ENCODE measurements around the gene UBAC2.
"Not testable (repeated sequence)": the region's sequence is repeated elsewhere in the genome, so short reads cannot be mapped to it uniquely, and the experiment has no call there.

The UBAC2 gene

GRCh38 chr13:99228737-99229691 lies 28.4 kb downstream of the UBAC2 start:
- Histone ChIP-seq H3K36me3 (ENCODE audit: insufficient read depth, low read depth, low read length) (no peaks in the 10 kb centered on the region), H3K4me1 (ENCODE audit: insufficient read depth, low read length) (no peaks in the 10 kb centered on the region; the same call in none of the 2 replicates), H3K27ac (ENCODE audit: low read length) (no peak overlapping the region), H3K9me3 (ENCODE audit: insufficient read depth, low read depth, low read length) (no peaks in the 10 kb centered on the region), H3K9ac (ENCODE audit: low read depth, low read length) (no peak overlapping the region), H3K4me3 (ENCODE audit: low read length) (no peak overlapping the region), H3K27me3 (ENCODE audit: insufficient read depth, low read length) (no peaks in the 10 kb centered on the region)

- H3K4me3 ChIP-seq (ENCODE audit: low read length); H3K36me3 ChIP-seq (ENCODE audit: insufficient read depth, low read depth, low read length); H3K9me3 ChIP-seq (ENCODE audit: insufficient read depth, low read depth, low read length); H3K27me3 ChIP-seq (ENCODE audit: insufficient read depth, low read length); H3K27ac ChIP-seq (ENCODE audit: low read length); H3K9ac ChIP-seq (ENCODE audit: low read depth, low read length); H3K4me1 ChIP-seq (ENCODE audit: insufficient read depth, low read length): not testable (repeated sequence)
These were observed 29.9 kb downstream of the UBAC2 start for GRCh38 chr13:99230588-99230987.

GRCh38 chr13:99230991-99231390 lies 30.3 kb downstream of the UBAC2 start:
- Histone ChIP-seq H3K4me3 (ENCODE audit: low read length) (no peak overlapping the region), H3K27ac (ENCODE audit: low read length) (no peak overlapping the region), H3K9ac (ENCODE audit: low read depth, low read length) (no peak overlapping the region), H3K9me3 (ENCODE audit: insufficient read depth, low read depth, low read length) (no peaks in the 10 kb centered on the region), H3K27me3 (ENCODE audit: insufficient read depth, low read length) (no peaks in the 10 kb centered on the region), H3K4me1 (ENCODE audit: insufficient read depth, low read length) (no peaks in the 10 kb centered on the region; the same call in 1 of the 2 replicates), H3K36me3 (ENCODE audit: insufficient read depth, low read depth, low read length) (no peaks in the 10 kb centered on the region)

GRCh38 chr13:99231721-99232120 lies 31.1 kb downstream of the UBAC2 start:
- Histone ChIP-seq H3K27me3 (ENCODE audit: insufficient read depth, low read length) (no peaks in the 10 kb centered on the region), H3K36me3 (ENCODE audit: insufficient read depth, low read depth, low read length) (no peaks in the 10 kb centered on the region), H3K4me3 (ENCODE audit: low read length) (no peak overlapping the region), H3K9me3 (ENCODE audit: insufficient read depth, low read depth, low read length) (no peaks in the 10 kb centered on the region), H3K27ac (ENCODE audit: low read length) (no peak overlapping the region), H3K9ac (ENCODE audit: low read depth, low read length) (no peak overlapping the region), H3K4me1 (ENCODE audit: insufficient read depth, low read length) (no peaks in the 10 kb centered on the region; the same call in 1 of the 2 replicates)

- no peak overlapping the region for H3K27ac ChIP-seq (ENCODE audit: low read length)
These were observed 37.5 kb downstream of the UBAC2 start for GRCh38 chr13:99237981-99238662.

GRCh38 chr13:99246100-99246499 lies 45.4 kb downstream of the UBAC2 start:
- 0 out of 2 replicates have a peak, but pooled peaks cover 1% of the 10 kb centered on the region for H3K4me1 ChIP-seq (ENCODE audit: insufficient read depth, low read length)
- H3K36me3 ChIP-seq (ENCODE audit: insufficient read depth, low read depth, low read length) = peaks cover 28% of the 10 kb centered on the region
- H3K9me3 ChIP-seq (ENCODE audit: insufficient read depth, low read depth, low read length) = 0 out of 2 replicates have a peak, but pooled peaks cover 3% of the 10 kb centered on the region
- no peak overlapping the region for H3K27ac ChIP-seq (ENCODE audit: low read length)
- H3K27me3 ChIP-seq (ENCODE audit: insufficient read depth, low read length) = no peaks in the 10 kb centered on the region
- no peak overlapping the region for H3K4me3 ChIP-seq (ENCODE audit: low read length)
- H3K9ac ChIP-seq (ENCODE audit: low read depth, low read length) = no peak overlapping the region

More at GRCh38 chr13:99237981-99238662, 37.5 kb downstream of the UBAC2 start:
- no peak overlapping the region for H3K9ac ChIP-seq (ENCODE audit: low read depth, low read length)
- H3K27me3 ChIP-seq (ENCODE audit: insufficient read depth, low read length) = no peaks in the 10 kb centered on the region
- no peak overlapping the region for H3K4me3 ChIP-seq (ENCODE audit: low read length)
- H3K4me1 ChIP-seq (ENCODE audit: insufficient read depth, low read length) = no peaks in the 10 kb centered on the region
- 0 out of 2 replicates have a peak, but pooled peaks cover 3% of the 10 kb centered on the region for H3K9me3 ChIP-seq (ENCODE audit: insufficient read depth, low read depth, low read length)
- peaks cover 38% of the 10 kb centered on the region for H3K36me3 ChIP-seq (ENCODE audit: insufficient read depth, low read depth, low read length)

GRCh38 chr13:99249178-99249577 lies 48.5 kb downstream of the UBAC2 start:
- H3K4me1 ChIP-seq (ENCODE audit: insufficient read depth, low read length); H3K27me3 ChIP-seq (ENCODE audit: insufficient read depth, low read length): not testable (repeated sequence)

GRCh38 chr13:99249606-99250005 lies 49.0 kb downstream of the UBAC2 start:
- not testable (repeated sequence) for H3K4me3 ChIP-seq (ENCODE audit: low read length); H3K4me1 ChIP-seq (ENCODE audit: insufficient read depth, low read length); H3K9ac ChIP-seq (ENCODE audit: low read depth, low read length); H3K36me3 ChIP-seq (ENCODE audit: insufficient read depth, low read depth, low read length); H3K9me3 ChIP-seq (ENCODE audit: insufficient read depth, low read depth, low read length); H3K27me3 ChIP-seq (ENCODE audit: insufficient read depth, low read length); H3K27ac ChIP-seq (ENCODE audit: low read length)

More at GRCh38 chr13:99249178-99249577, 48.5 kb downstream of the UBAC2 start:
- H3K4me3 ChIP-seq (ENCODE audit: low read length); H3K27ac ChIP-seq (ENCODE audit: low read length); H3K9me3 ChIP-seq (ENCODE audit: insufficient read depth, low read depth, low read length); H3K9ac ChIP-seq (ENCODE audit: low read depth, low read length): not testable (repeated sequence)
- peaks cover 12% of the 10 kb centered on the region for H3K36me3 ChIP-seq (ENCODE audit: insufficient read depth, low read depth, low read length)

GRCh38 chr13:99250982-99251825 lies 50.5 kb downstream of the UBAC2 start:
- H3K4me3 ChIP-seq (ENCODE audit: low read length) = no peak overlapping the region
- no peaks in the 10 kb centered on the region for H3K27me3 ChIP-seq (ENCODE audit: insufficient read depth, low read length)
- H3K27ac ChIP-seq (ENCODE audit: low read length) = no peak overlapping the region
- 0 out of 2 replicates have a peak, but pooled peaks cover 7% of the 10 kb centered on the region for H3K4me1 ChIP-seq (ENCODE audit: insufficient read depth, low read length)
- no peaks in the 10 kb centered on the region for H3K9me3 ChIP-seq (ENCODE audit: insufficient read depth, low read depth, low read length)
- H3K9ac ChIP-seq (ENCODE audit: low read depth, low read length) = no peak overlapping the region
- H3K36me3 ChIP-seq (ENCODE audit: insufficient read depth, low read depth, low read length) = peaks cover 11% of the 10 kb centered on the region

GRCh38 chr13:99251921-99252320 lies 51.3 kb downstream of the UBAC2 start:
- Histone ChIP-seq H3K9ac (ENCODE audit: low read depth, low read length) (no peak overlapping the region), H3K27ac (ENCODE audit: low read length) (no peak overlapping the region), H3K27me3 (ENCODE audit: insufficient read depth, low read length) (no peaks in the 10 kb centered on the region), H3K4me3 (ENCODE audit: low read length) (no peak overlapping the region), H3K9me3 (ENCODE audit: insufficient read depth, low read depth, low read length) (no peaks in the 10 kb centered on the region), H3K4me1 (ENCODE audit: insufficient read depth, low read length) (0 out of 2 replicates have a peak, but pooled peaks cover 7% of the 10 kb centered on the region), H3K36me3 (ENCODE audit: insufficient read depth, low read depth, low read length) (peaks cover 7% of the 10 kb centered on the region; the same call in 1 of the 2 replicates)

- Histone ChIP-seq H3K36me3 (ENCODE audit: insufficient read depth, low read depth, low read length) (peaks cover 10% of the 10 kb centered on the region), H3K4me1 (ENCODE audit: insufficient read depth, low read length) (0 out of 2 replicates have a peak, but pooled peaks cover 7% of the 10 kb centered on the region), H3K9ac (ENCODE audit: low read depth, low read length) (no peak overlapping the region), H3K9me3 (ENCODE audit: insufficient read depth, low read depth, low read length) (no peaks in the 10 kb centered on the region), H3K4me3 (ENCODE audit: low read length) (no peak overlapping the region), H3K27me3 (ENCODE audit: insufficient read depth, low read length) (no peaks in the 10 kb centered on the region), H3K27ac (ENCODE audit: low read length) (no peak overlapping the region)
These were observed 54.2 kb downstream of the UBAC2 start for GRCh38 chr13:99254830-99255229.
